Activated naive CD8-positive, alpha-beta T cell treated with anti-CD3 and anti-CD28 coated beads, Interleukin-2, amount 50 U/mL, for 24 hours (primary cell): Measurements from ENCODE around the gene SLC36A3.
"Not testable (repeated sequence)": the region's sequence is repeated elsewhere in the genome, so short reads cannot be mapped to it uniquely, and the experiment has no call there.

Experiments
- ATAC-seq: fragments of 150-1000 bp; cut with Tn5 transposase; one replicate; pipeline ENCODE4 v1.10.0; 2021
- DNase-seq: peaks from one replicate; pipeline ENCODE4 v3.0.0; 2021
- H3K27ac Mint-ChIP-seq: one replicate; pipeline ENCODE4 v1.8.0; 2021; ENCODE audit warnings: mild to moderate bottlenecking, mixed read lengths
- H3K27me3 Mint-ChIP-seq: one replicate; pipeline ENCODE4 v1.8.0; 2021; ENCODE audit warnings: mixed read lengths
- H3K36me3 Mint-ChIP-seq: one replicate; pipeline ENCODE4 v1.8.0; 2021; ENCODE audit warnings: low read depth, mixed read lengths
- H3K4me1 Mint-ChIP-seq: one replicate; pipeline ENCODE4 v1.8.0; 2021; ENCODE audit warnings: mixed read lengths
- H3K4me3 Mint-ChIP-seq: one replicate; pipeline ENCODE4 v1.8.0; 2021; ENCODE audit warnings: mild to moderate bottlenecking, moderate library complexity, mixed read lengths
- H3K9me3 Mint-ChIP-seq: one replicate; pipeline ENCODE4 v1.8.0; 2021; ENCODE audit warnings: mixed read lengths

Gene SLC36A3

GRCh38 chr5:151245680-151246219 lies 57.8 kb downstream of the SLC36A3 start:
- H3K4me1 Mint-ChIP-seq = peaks cover 27% of the 10 kb centered on the region
- DNase-seq = no peak

DNA sequence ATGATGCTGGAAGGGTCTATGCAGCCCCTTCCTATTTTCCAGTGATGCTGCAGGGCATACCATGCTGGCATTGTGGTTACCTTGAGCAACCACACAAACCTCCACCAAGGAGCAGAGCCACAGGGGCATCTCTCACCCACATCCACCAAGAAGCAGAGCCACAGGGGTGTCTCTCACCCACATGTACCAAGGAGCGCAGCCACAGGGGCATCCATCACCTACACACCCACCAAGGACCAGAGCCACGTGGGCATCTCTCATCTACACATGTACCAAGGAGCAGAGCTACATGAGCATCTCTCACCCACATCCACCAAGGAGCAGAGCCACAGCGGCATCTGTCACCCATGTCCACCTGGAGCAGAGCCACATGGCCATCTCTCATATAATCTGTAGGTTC lies 59.4 kb downstream of the SLC36A3 start:
- Mint-ChIP-seq H3K4me1 (peaks cover 25% of the 10 kb centered on the region), H3K27ac (no peak overlapping the region), H3K4me3 (no peak overlapping the region), H3K9me3 (no peaks in the 10 kb centered on the region), H3K27me3 (no peaks in the 10 kb centered on the region), H3K36me3 (no peaks in the 10 kb centered on the region)
- no peak for DNase-seq
- ATAC-seq = no peak

More at GRCh38 chr5:151245680-151246219, 57.8 kb downstream of the SLC36A3 start:
- no peaks in the 10 kb centered on the region for H3K36me3 Mint-ChIP-seq
- H3K4me3 Mint-ChIP-seq = no peak overlapping the region
- H3K27ac Mint-ChIP-seq = no peak overlapping the region
- H3K9me3 Mint-ChIP-seq = no peaks in the 10 kb centered on the region
- no peak for ATAC-seq
- no peaks in the 10 kb centered on the region for H3K27me3 Mint-ChIP-seq

DNA sequence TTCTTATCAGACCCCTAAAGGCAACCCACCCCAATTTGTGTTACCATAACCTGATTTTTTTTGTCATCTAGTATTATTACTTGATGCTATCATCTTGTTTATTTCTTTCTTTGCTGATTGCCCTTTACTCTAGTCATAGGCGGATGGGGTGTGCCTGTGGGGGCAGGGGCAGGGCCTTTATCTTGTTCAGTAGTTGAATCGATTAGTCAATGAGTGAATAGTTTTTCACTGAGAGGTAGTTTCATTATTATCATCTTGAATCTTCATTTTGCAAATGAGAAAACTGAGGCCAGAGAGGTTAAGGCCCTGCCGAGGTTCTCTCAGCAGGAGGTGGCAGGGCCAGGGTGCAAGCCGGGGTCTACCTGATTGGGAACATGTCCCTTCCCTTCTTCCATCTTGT lies 60.0 kb downstream of the SLC36A3 start:
- Mint-ChIP-seq H3K27ac (no peak overlapping the region), H3K36me3 (no peaks in the 10 kb centered on the region), H3K4me3 (no peak overlapping the region), H3K9me3 (no peaks in the 10 kb centered on the region), H3K27me3 (no peaks in the 10 kb centered on the region), H3K4me1 (peaks cover 25% of the 10 kb centered on the region)
- no peak for DNase-seq
- peak; percentile 18 for ATAC-seq

DNA sequence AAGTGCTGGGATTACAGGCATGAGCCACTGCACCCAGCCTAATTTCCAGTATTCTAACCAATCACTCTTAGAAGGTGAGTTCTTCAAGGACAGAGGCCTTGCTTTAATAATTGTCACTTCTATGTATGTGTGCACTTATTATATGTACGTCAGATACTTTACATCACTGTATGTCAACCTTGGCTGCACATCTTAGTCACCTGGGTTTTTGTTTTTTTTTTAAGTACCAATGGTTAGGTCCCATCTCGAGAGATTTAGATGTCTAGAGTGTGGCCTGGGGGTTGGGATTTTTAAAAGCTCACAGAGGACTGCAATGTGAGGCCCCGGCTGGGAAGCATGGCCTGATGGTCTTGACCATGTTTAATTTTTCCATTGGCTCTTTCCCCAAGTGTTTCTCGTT lies 60.4 kb downstream of the SLC36A3 start:
- Mint-ChIP-seq H3K4me3 (no peak overlapping the region), H3K4me1 (peaks cover 26% of the 10 kb centered on the region), H3K27me3 (no peaks in the 10 kb centered on the region), H3K9me3 (no peaks in the 10 kb centered on the region), H3K36me3 (no peaks in the 10 kb centered on the region), H3K27ac (no peak overlapping the region)
- ATAC-seq = no peak
- DNase-seq = no peak

- no peak overlapping the region for H3K27ac Mint-ChIP-seq
- DNase-seq (no peak), ATAC-seq (no peak)
- no peaks in the 10 kb centered on the region for H3K27me3 Mint-ChIP-seq
- H3K9me3 Mint-ChIP-seq = no peaks in the 10 kb centered on the region
- no peak overlapping the region for H3K4me3 Mint-ChIP-seq
- peaks cover 29% of the 10 kb centered on the region for H3K4me1 Mint-ChIP-seq
- H3K36me3 Mint-ChIP-seq = no peaks in the 10 kb centered on the region
Measured at GRCh38 chr5:151240924-151241635, 62.5 kb downstream of the SLC36A3 start.

DNA sequence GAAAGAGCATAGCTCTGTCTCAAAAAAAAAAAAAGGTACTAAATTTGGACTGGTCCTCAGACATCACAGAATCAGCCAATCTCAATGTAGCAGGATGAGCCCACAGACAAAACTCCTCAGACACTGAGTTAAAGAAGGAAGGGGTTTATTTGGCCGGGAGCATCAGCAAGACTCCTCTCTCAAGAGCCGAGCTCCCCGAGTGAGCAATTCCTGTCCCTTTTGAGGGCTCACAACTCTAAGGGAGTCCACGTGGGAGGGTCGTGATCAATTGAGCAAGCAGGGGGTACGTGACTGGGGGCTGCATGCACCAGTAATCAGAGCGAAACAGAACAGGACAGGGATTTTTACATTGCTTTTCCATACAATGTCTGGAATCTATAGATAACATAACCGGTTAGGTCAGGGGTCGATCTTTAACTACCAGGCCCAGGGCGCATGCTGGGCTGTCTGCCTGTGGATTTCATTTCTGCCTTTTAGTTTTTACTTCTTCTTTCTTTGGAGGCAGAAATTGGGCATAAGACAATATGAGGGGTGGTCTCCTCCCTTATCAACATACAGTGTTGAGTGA lies 63.2 kb downstream of the SLC36A3 start:
- H3K4me1 Mint-ChIP-seq = peaks cover 29% of the 10 kb centered on the region
- H3K4me3 Mint-ChIP-seq, H3K27ac Mint-ChIP-seq, H3K9me3 Mint-ChIP-seq, ATAC-seq, DNase-seq, H3K27me3 Mint-ChIP-seq, H3K36me3 Mint-ChIP-seq: not testable (repeated sequence)

- no peaks in the 10 kb centered on the region for H3K36me3 Mint-ChIP-seq
- H3K27me3 Mint-ChIP-seq = no peaks in the 10 kb centered on the region
- DNase-seq = no peak
- peaks cover 33% of the 10 kb centered on the region for H3K4me1 Mint-ChIP-seq
- H3K4me3 Mint-ChIP-seq = no peak overlapping the region
- H3K9me3 Mint-ChIP-seq = no peaks in the 10 kb centered on the region
- ATAC-seq = no peak
- H3K27ac Mint-ChIP-seq = no peak overlapping the region
Measured at GRCh38 chr5:151239237-151239861, 64.2 kb downstream of the SLC36A3 start.

GRCh38 chr5:151238303-151238741 lies 65.2 kb downstream of the SLC36A3 start:
- no peaks in the 10 kb centered on the region for H3K36me3 Mint-ChIP-seq
- H3K27ac Mint-ChIP-seq = no peak overlapping the region
- H3K4me3 Mint-ChIP-seq = no peak overlapping the region
- no peaks in the 10 kb centered on the region for H3K27me3 Mint-ChIP-seq
- DNase-seq = no peak
- H3K4me1 Mint-ChIP-seq = peaks cover 28% of the 10 kb centered on the region
- H3K9me3 Mint-ChIP-seq = no peaks in the 10 kb centered on the region
- ATAC-seq = no peak

GRCh38 chr5:151237685-151238084 lies 65.9 kb downstream of the SLC36A3 start:
- ATAC-seq (no peak), DNase-seq (no peak)
- Mint-ChIP-seq H3K9me3 (no peaks in the 10 kb centered on the region), H3K27ac (no peak overlapping the region), H3K27me3 (no peaks in the 10 kb centered on the region), H3K36me3 (no peaks in the 10 kb centered on the region), H3K4me1 (peaks cover 28% of the 10 kb centered on the region), H3K4me3 (no peak overlapping the region)

DNA sequence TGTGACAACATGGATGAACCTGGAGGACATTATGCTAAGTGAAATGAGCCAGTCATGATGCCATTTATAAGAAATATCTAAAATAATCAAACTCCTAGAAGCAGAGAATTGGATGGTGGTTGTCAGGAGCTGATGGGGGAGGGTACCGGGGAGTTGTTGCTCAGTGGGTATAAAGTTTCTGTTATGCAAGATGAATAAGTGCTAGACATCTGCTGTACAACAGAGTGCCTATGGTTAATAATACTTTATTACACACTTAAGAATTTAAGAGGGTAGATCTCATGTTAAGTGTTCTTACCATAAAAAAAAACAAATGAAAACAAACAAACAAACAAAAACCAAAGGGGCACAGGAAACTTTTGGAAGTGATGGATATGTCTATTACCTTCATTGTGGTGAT lies 66.7 kb downstream of the SLC36A3 start:
- DNase-seq (no peak), ATAC-seq (no peak)
- Mint-ChIP-seq H3K27me3 (no peaks in the 10 kb centered on the region), H3K27ac (no peak overlapping the region), H3K9me3 (no peaks in the 10 kb centered on the region), H3K4me1 (peaks cover 28% of the 10 kb centered on the region), H3K4me3 (no peak overlapping the region), H3K36me3 (no peaks in the 10 kb centered on the region)

- ATAC-seq, DNase-seq, H3K9me3 Mint-ChIP-seq, H3K36me3 Mint-ChIP-seq, H3K27me3 Mint-ChIP-seq, H3K27ac Mint-ChIP-seq, H3K4me3 Mint-ChIP-seq: not testable (repeated sequence)
- peaks cover 18% of the 10 kb centered on the region for H3K4me1 Mint-ChIP-seq
Measured at GRCh38 chr5:151235239-151235571, 68.4 kb downstream of the SLC36A3 start.

DNA sequence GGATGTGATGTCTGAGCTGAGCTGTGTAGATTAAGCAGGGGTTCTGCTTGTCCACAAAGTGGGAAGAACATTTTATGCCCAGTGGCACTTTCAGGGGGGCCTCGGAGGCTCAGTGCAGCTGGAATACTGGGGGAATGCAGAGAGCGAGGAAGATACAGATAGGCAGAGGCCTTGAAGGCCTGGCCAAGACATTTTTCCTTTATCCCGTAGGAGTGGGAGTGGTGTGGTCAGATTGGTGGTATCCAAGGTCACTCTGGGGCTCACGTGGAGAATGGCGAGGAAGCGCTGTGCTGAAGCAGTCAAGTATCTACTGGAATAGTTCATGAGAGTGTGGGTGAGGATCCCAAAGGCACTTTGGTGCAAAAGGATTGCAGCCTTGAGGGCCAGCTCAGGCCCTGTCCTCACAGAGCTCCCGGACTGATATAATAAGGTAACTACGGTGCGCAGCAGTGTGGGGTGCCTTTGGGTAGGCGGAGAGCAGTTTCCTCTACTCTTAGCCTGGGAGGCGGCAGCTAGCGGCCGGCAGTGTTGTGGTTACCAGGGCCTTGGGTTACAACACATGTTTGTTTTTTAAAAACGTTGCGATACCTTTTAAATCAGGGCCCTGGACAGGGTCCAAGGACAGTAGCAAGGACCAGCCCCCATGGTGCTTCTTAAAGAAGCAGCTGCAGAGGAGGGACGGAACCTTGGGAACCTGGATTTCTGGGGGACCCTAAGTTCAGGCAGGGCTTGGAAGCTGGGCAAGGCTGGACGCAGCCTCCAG lies 68.9 kb downstream of the SLC36A3 start:
- H3K4me3 Mint-ChIP-seq = no peak overlapping the region
- no peak overlapping the region for H3K27ac Mint-ChIP-seq
- no peak for DNase-seq

GRCh38 chr5:151233616-151234085 lies 69.9 kb downstream of the SLC36A3 start:
- H3K9me3 Mint-ChIP-seq = no peaks in the 10 kb centered on the region
- no peak for ATAC-seq
- DNase-seq = no peak
- peaks cover 17% of the 10 kb centered on the region for H3K4me1 Mint-ChIP-seq
- H3K4me3 Mint-ChIP-seq = no peak overlapping the region
- H3K36me3 Mint-ChIP-seq = no peaks in the 10 kb centered on the region
- H3K27ac Mint-ChIP-seq = no peak overlapping the region
- H3K27me3 Mint-ChIP-seq = no peaks in the 10 kb centered on the region

More for the DNA sequence above, 68.9 kb downstream of the SLC36A3 start:
- Mint-ChIP-seq H3K27me3 (no peaks in the 10 kb centered on the region), H3K36me3 (no peaks in the 10 kb centered on the region), H3K4me1 (peaks cover 17% of the 10 kb centered on the region), H3K9me3 (no peaks in the 10 kb centered on the region)
- peak; percentile 63 for ATAC-seq

DNA sequence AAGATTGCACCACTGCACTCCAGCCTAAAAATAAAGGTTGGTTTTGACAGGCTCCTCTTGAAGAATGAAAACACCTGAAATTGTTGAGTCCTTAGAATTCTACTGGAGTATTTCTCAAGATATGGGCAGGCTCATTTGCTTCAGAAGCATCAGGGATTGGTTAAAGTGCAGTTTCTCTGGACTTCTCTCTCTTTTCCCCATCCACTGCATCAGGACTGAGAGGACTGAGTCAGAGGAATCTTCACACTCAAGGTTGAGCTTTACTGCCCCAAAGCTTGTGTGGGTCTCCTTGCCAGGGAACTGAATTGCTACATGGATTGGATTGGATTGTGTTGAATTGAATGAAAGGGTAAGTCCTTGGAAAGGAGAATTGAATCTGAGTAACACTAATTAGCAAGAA lies 72.2 kb downstream of the SLC36A3 start:
- ATAC-seq = no peak
- no peak for DNase-seq
- H3K4me3 Mint-ChIP-seq = no peak overlapping the region
- H3K4me1 Mint-ChIP-seq = peaks cover 12% of the 10 kb centered on the region
- no peaks in the 10 kb centered on the region for H3K27me3 Mint-ChIP-seq
- H3K27ac Mint-ChIP-seq = no peak overlapping the region
- H3K36me3 Mint-ChIP-seq = no peaks in the 10 kb centered on the region
- no peaks in the 10 kb centered on the region for H3K9me3 Mint-ChIP-seq
